ENCODE measurements around the gene AKAP8.
"Not testable (repeated sequence)": the region's sequence is repeated elsewhere in the genome, so short reads cannot be mapped to it uniquely, and the experiment has no call there.

The AKAP8 gene

DNA sequence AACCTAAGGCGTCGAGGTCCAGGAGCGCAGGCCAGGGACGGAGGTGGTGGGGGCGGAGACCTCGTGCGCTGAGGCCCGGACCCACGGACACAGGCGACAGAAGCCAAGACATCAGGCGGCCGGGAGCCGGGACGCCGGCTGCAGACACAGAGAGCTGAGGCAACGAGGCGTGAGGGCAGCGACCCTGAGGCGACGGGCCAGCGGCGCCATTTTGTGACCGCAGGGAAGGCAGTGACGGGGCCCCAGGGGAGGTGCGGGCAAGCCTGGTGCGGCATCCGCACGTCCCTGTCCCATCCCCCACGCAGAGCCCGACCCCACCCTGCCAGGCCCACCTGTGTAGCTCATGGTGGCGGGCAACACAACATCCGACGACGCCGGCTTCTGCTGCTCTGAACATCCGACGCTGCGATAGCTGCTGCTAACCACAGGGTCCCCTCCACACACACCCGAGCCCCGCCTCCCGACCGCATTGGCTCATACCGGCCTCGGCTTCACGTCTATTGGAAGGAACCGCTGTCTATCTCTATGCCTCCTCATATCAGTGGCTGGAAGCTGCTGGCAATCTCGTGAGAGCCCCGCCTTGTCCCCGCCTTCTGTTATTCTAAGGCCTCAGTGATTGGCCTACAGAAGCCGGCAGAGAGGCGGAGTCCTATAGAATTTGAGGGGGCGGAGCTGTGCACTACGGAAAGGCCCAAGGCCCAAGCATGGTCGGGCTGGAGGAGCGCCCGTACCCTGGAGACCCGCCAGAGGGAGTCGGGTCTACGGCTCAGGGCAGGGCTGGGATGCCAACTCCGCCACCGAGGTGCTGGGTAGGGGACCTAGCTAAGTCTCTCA, 39.2 kb upstream of the AKAP8 start, which contains the start of gene AKAP8L:
Gene AKAP8L, minus strand, starts transcription at position 410 of the 834 bp plus-strand sequence. Its CDS starts 65 bp downstream, at position 345.
- DNase-seq (ENCODE audit: low read depth): peak; percentile 100
- TF ChIP-seq, protein P1, sequence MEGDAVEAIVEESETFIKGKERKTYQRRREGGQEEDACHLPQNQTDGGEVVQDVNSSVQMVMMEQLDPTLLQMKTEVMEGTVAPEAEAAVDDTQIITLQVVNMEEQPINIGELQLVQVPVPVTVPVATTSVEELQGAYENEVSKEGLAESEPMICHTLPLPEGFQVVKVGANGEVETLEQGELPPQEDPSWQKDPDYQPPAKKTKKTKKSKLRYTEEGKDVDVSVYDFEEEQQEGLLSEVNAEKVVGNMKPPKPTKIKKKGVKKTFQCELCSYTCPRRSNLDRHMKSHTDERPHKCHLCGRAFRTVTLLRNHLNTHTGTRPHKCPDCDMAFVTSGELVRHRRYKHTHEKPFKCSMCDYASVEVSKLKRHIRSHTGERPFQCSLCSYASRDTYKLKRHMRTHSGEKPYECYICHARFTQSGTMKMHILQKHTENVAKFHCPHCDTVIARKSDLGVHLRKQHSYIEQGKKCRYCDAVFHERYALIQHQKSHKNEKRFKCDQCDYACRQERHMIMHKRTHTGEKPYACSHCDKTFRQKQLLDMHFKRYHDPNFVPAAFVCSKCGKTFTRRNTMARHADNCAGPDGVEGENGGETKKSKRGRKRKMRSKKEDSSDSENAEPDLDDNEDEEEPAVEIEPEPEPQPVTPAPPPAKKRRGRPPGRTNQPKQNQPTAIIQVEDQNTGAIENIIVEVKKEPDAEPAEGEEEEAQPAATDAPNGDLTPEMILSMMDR (conservative IDR thresholded peaks at IDR 0.05; ENCODE audit: low read length): peak; percentile 40
- H3K4me3 ChIP-seq (ENCODE audit: low read length): peak within 1 kb of the TSS; percentile 98

DNA sequence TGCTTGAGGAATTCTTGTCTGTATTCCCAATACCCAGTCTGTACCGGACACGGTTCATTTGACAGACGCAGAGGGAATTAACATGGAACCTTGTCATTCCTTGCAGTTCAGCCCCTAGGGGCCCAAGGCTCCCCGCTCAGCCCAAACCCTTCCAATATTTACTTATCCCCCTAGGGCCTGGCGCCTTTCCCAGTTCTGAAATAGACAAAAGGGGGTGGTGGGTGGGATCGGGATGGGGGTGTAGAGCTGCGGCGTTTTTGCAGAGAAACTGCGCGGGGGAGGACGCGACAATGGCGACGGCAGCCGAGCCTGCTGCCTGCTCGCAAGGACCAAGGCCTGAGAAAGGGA, 38.6 kb upstream of the AKAP8 start:
- peak overlapping the region; percentile 98 for H3K4me3 ChIP-seq (ENCODE audit: low read length)
- DNase-seq (ENCODE audit: low read depth): peak; percentile 23
- TF ChIP-seq, protein P1 (conservative IDR thresholded peaks at IDR 0.05; ENCODE audit: low read length): peak; percentile 5; the same call in 1 of the 2 replicates

DNA sequence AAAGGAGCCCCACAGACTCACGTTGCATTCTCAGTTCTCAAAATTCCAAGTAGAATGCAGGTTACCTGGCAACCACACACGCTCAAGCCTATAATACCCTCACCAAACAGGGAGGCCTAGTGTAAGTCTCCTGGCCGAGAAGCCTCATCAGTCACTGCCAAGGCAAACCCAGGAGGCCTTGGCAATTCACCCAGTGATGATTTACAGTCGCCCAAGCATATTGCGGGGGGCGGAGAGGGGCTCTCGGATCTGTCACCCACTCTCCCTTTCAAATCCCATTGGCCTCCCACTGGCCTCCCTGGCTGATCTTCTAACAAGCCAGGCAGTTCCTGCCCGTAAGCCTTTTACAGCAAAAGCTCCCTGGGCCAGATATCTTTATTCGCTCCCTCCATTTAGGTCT, 38.1 kb upstream of the AKAP8 start:
- TF ChIP-seq, protein P1 (conservative IDR thresholded peaks at IDR 0.05; ENCODE audit: low read length): no peak
- no peak for DNase-seq (ENCODE audit: low read depth)
- H3K4me3 ChIP-seq (ENCODE audit: low read length): peak overlapping the region; percentile 98

DNA sequence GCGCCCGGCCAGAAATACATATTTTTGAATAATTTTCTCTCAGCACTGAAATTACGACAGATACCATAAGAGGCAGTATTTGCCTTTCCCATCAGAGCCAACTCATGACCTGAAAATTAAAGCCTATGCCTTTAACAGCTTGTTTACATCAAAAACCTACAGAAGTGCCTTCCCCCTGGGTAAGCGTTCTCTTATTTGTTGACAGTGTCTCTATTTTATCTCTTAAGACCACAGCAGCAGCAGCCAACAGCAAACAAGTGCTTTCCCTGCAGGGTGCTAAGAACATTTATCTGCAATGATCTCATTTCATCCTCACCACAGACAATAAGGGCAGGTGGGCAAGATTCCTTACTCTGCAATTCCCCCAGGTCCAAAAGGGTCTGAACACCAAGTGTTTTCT, 33.2 kb upstream of the AKAP8 start:
- no peak overlapping the region for H3K4me3 ChIP-seq (ENCODE audit: low read length)

DNA sequence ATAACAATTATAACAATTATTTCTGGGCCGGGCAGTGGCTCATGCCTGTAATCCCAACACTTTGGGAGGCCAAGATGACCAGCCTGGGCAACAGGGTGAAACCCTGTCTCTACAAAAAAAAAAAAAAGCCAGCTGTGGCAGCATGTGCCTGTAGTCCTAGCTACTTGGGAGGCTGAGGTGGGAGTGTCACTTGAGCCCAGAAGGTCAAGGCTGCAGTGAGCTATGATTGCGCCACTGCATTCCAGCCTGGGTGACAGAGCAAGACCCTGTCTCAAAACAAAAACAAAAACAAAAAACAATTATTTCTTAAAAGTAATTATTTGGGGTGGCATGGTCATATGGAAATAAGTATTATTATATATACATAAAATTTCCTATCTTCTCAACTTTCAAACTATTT, 31.8 kb upstream of the AKAP8 start:
- not testable (repeated sequence) for H3K4me3 ChIP-seq (ENCODE audit: low read length); DNase-seq (ENCODE audit: low read depth)

More for the DNA sequence above, 33.2 kb upstream of the AKAP8 start:
- TF ChIP-seq, protein P1 (conservative IDR thresholded peaks at IDR 0.05; ENCODE audit: low read length): no peak
- DNase-seq (ENCODE audit: low read depth): no peak

DNA sequence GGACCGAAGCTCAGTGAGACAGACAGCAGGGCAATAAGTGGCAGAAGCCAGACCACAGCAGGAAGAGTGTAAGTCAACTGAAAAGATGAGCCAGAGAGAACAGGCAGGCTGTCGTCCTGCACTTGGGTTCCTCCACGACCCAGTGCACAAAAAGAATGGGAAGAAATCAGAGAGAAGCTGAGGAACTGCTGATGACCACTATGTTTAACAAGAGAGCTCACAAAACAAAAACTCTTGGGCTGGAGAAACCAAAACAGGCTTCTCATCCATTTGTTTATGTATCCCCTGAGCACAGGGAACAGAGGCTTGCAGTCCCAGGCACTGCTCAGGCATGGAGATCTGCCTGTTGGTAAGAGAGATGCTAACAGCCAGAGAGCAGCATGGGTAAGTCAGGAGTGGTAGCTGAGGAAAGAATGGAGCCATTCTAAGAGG, 25.2 kb upstream of the AKAP8 start:
- no peak for DNase-seq (ENCODE audit: low read depth)
- no peak overlapping the region for H3K4me3 ChIP-seq (ENCODE audit: low read length)
- TF ChIP-seq, protein P1 (conservative IDR thresholded peaks at IDR 0.05; ENCODE audit: low read length): no peak

DNA sequence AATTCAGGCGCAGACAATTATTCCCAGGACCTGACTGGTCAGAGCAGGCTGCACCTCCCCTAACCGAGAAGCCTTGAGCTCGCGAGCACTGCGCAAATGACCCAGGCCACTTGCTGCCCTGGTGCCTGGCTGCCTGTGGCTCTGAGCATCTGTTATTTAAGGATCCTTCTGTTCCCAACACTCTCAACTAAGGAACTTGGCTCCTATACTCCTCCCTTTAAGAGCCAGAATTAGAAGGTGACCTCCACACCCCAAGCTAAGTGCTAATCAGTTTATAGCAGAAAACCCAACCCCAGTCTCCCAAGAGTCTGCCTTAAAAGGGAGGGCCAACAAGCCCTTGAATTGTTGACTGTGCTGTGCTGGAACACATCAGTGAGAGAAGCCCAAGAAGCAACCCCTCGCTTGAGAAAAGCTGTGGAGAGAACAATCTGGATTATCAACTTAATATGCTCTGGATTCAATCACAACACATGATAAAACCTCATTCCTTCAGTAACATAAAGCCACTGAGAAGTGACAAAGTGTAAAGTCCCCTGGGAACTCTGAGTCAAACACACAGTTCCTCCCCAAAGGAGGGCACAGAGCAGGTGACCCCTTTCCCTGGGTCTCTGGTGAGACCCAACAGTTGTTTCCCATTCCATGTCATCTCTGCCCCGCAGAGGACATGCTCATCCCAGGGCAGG, 24.7 kb upstream of the AKAP8 start:
- no peak for DNase-seq (ENCODE audit: low read depth)
- TF ChIP-seq, protein P1 (conservative IDR thresholded peaks at IDR 0.05; ENCODE audit: low read length): no peak
- H3K4me3 ChIP-seq (ENCODE audit: low read length): no peak overlapping the region
